ENCODE data around the gene ZNF598. TPM values are rescaled to one million over a fixed set of nuclear protein-coding genes. Genes with fewer than 3 reads are reported as not detected.
"Not testable (repeated sequence)": the region's sequence is repeated elsewhere in the genome, so short reads cannot be mapped to it uniquely, and the experiment has no call there.

Gene ZNF598
- total RNA-seq, 2 donors from 2014 or later: 65.8 to 68.5 TPM

DNA sequence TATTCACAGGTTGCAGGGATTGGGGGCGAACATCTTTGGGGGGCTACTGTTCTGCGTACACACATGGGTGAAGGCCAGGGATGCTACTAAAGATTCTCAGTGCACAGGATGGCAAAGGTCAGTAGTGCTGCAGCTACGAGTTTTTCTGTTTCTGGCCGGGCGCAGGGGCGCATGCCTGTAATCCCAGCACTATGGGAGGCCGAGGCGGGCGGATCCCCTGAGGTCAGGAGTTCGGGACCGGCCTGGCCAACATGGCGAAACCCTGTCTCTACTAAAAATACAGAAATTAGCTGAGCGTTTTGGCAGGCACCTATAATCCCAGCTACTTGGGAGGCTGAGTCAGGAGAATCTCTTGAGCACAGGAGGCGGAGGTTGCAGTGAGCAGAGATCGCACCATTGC lies 3.9 kb upstream of the ZNF598 start:
- Histone ChIP-seq H3K9me3 (no peaks in the 10 kb centered on the region), H3K27me3 (replicated peaks; ENCODE audit: insufficient read depth) (no peaks in the 10 kb centered on the region), H3K4me3 (no peak overlapping the region), H3K36me3 (no peaks in the 10 kb centered on the region), H3K4me1 (ENCODE audit: control insufficient read depth in 1 of 2, low read depth in 2 of 2) (peaks cover 6 to 14% of the 10 kb centered on the region in 2 donors), H3K27ac (no peak overlapping the region)
- TF ChIP-seq, protein P1, sequence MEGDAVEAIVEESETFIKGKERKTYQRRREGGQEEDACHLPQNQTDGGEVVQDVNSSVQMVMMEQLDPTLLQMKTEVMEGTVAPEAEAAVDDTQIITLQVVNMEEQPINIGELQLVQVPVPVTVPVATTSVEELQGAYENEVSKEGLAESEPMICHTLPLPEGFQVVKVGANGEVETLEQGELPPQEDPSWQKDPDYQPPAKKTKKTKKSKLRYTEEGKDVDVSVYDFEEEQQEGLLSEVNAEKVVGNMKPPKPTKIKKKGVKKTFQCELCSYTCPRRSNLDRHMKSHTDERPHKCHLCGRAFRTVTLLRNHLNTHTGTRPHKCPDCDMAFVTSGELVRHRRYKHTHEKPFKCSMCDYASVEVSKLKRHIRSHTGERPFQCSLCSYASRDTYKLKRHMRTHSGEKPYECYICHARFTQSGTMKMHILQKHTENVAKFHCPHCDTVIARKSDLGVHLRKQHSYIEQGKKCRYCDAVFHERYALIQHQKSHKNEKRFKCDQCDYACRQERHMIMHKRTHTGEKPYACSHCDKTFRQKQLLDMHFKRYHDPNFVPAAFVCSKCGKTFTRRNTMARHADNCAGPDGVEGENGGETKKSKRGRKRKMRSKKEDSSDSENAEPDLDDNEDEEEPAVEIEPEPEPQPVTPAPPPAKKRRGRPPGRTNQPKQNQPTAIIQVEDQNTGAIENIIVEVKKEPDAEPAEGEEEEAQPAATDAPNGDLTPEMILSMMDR (IDR thresholded peaks at IDR 0.05): no peak
- DNase-seq (ENCODE audit: low spot score) (no peak), ATAC-seq (ENCODE audit: insufficient number of reproducible peaks, low FRiP score, low read depth) (no peak)

DNA sequence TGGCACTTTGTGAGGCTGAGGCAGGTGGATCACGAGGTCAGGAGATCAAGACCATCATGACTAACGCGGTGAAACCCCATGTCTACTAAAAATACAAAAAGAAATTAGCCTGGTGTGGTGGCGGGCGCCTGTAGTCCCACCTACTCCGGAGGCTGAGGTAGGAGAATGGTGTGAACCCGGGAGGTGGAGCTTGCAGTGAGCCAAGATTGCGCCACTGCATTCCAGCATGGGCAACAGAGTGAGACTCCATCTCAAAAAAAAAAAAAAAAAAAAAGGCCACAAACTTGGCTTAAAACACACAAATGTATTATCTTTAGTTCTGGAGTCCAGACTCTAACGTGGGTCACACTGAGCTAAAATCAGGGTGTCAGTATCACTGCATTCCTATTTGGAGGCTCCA lies 2.1 kb upstream of the ZNF598 start:
- not testable (repeated sequence) for ATAC-seq (ENCODE audit: insufficient number of reproducible peaks, low FRiP score, low read depth); DNase-seq (ENCODE audit: low spot score); H3K36me3 ChIP-seq; H3K4me3 ChIP-seq; H3K27ac ChIP-seq; H3K9me3 ChIP-seq; H3K27me3 ChIP-seq (replicated peaks; ENCODE audit: insufficient read depth)
- H3K4me1 ChIP-seq (ENCODE audit: control insufficient read depth in 1 of 2, low read depth in 2 of 2): peaks cover 24 to 32% of the 10 kb centered on the region in 2 donors

DNA sequence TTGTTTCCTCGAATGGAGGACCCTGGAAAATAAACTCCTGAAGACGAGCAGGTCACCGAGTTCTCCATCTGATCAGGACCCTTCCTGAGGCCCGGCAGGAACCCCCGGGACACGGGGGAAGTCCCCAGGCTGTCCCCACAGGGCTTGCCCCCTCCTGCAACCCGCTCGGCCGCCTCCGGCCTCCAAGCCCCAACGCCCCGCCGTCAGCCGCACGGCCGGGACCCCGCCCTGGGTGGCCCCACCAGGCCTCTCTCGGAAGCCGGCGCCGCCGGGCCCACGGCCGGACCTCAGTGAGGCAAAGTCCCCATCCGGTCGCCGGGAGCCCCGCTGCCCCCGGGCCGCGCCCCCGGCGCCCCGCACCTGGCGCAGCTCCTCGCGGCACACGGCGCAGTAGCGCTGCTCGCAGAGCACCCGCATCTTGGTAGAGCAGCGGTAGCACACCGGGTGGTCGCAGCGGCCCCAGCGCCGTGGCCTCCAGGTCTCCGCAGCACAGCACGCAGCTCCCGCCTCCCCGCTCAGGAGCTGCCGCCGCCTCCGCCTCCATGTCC lies 383 bp downstream of the ZNF598 start:
- Histone ChIP-seq H3K9me3 (no peaks in the 10 kb centered on the region), H3K27me3 (replicated peaks; ENCODE audit: insufficient read depth) (no peaks in the 10 kb centered on the region), H3K36me3 (no peaks in the 10 kb centered on the region), H3K27ac (peak overlapping the region; percentile 65 to 79), H3K4me1 (ENCODE audit: control insufficient read depth in 1 of 2, low read depth in 2 of 2) (peaks cover 27 to 47% of the 10 kb centered on the region in 2 donors), H3K4me3 (peak overlapping the region; percentile 98)
- TF ChIP-seq, protein P1 (IDR thresholded peaks at IDR 0.05): no peak
- DNase-seq (ENCODE audit: low spot score) (no peak), ATAC-seq (ENCODE audit: insufficient number of reproducible peaks, low FRiP score, low read depth) (no peak)

DNA sequence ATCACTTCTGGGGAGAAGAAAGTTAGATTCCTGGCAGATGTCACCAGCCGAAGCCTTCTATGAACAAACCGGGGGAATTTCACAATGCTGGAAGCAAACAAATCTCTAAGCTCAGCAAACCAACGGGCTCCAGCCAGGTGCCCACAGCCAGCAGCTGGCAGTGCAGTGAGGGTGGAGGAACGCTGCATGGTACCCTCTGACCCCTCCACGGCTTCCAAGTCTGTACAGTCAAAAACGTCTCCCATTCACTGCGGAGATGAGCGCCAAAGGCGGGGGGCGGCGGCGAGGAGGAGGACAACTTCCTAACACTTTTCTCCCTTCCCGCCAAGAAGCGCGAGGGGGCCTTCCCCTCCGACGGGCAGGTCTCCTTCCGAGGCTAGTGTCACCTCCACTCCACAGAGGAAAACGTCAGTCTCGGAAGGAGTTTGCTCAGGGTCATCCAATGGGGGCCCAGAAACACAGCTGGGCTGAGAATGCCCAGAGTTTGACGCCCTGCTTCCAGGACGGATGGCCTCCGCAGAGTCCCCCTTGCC lies 924 bp downstream of the ZNF598 start:
- TF ChIP-seq, protein P1 (IDR thresholded peaks at IDR 0.05): no peak
- Histone ChIP-seq H3K27ac (peak overlapping the region; percentile 65 to 79), H3K4me1 (ENCODE audit: control insufficient read depth in 1 of 2, low read depth in 2 of 2) (peaks cover 30 to 53% of the 10 kb centered on the region in 2 donors), H3K27me3 (replicated peaks; ENCODE audit: insufficient read depth) (no peaks in the 10 kb centered on the region), H3K4me3 (peak overlapping the region; percentile 98), H3K36me3 (no peaks in the 10 kb centered on the region), H3K9me3 (no peaks in the 10 kb centered on the region)
- DNase-seq (ENCODE audit: low spot score): no peak
- no peak for ATAC-seq (ENCODE audit: insufficient number of reproducible peaks, low FRiP score, low read depth)

DNA sequence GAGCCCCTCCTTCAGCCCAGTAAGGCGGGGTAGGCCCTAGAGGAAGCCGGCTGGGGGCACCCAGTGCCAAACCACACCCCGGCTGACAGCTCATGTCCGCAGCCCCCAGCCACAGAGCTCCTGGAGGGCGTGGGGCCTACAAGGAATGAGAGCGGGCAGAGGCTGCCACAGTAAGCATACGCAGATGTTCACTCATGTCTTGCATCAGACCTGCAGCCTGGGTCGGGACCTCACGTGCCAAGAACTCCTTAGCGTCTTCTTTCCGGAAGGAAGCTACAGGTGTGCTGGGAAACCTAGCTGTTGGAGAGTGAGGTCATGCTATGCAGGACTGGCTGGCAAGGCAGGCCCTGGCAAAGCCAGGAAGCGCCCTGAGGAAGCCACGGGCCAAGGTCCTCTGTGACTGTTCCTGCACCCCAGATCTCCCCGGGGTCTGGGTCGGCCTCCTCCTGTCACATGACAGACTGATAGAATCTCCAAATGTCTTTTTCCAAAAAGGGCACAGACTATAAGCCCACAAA lies 1.6 kb downstream of the ZNF598 start:
- TF ChIP-seq, protein P1 (IDR thresholded peaks at IDR 0.05): no peak
- Histone ChIP-seq H3K9me3 (no peaks in the 10 kb centered on the region), H3K36me3 (peaks cover 3% of the 10 kb centered on the region), H3K27me3 (replicated peaks; ENCODE audit: insufficient read depth) (no peaks in the 10 kb centered on the region), H3K4me1 (ENCODE audit: control insufficient read depth in 1 of 2, low read depth in 2 of 2) (peaks cover 30 to 53% of the 10 kb centered on the region in 2 donors), H3K27ac (no peak overlapping the region), H3K4me3 (peak overlapping the region; percentile 98)
- no peak for ATAC-seq (ENCODE audit: insufficient number of reproducible peaks, low FRiP score, low read depth)
- DNase-seq (ENCODE audit: low spot score): no peak
